Panc1 (cell line): ENCODE measurements around the gene IQCH. TPM values are rescaled to one million over a fixed set of nuclear protein-coding genes. Genes with fewer than 3 reads are reported as not detected.
"Not testable (repeated sequence)": the region's sequence is repeated elsewhere in the genome, so short reads cannot be mapped to it uniquely, and the experiment has no call there.

Source experiments
- ATAC-seq: fragments of 200-7000 bp; cut with Tn5 transposase; 2 replicates; pipeline ENCODE4 v1.9.1; 2020; ENCODE audit warnings: mild to moderate bottlenecking, moderate library complexity
- BruUV-seq: library from RNA; stranded (reverse); fragments of 400-500 nt; replicated peaks from 2 replicates; lab custom pipeline; 2021; lab: Mats Ljungman, UMichigan
- CTCF ChIA-PET: fragments of 300-600 bp; sonication (Branson Sonifier 250); formaldehyde crosslinking; loops from one replicate; lab custom pipeline; 2022; ENCODE audit warnings: antibody characterized with exemption; lab: Charles Lee
- POLR2A ChIA-PET: fragments of 300-600 bp; sonication (Branson Sonifier 250); formaldehyde crosslinking; loops from one replicate; lab custom pipeline; 2022; ENCODE audit warnings: antibody characterized with exemption; lab: Charles Lee
- DNase-seq: peaks from one replicate; pipeline ENCODE4 v3.0.0-alpha.2; 2010; ENCODE audit warnings: low read depth, low spot score
- H3K27ac ChIP-seq: 2 replicates; pipeline ENCODE4 v1.5.1; 2011; ENCODE audit warnings: mild to moderate bottlenecking, low read length, inconsistent platforms
- H3K27me3 ChIP-seq: fragments of 200-500 bp; sonication (Bioruptor generic); 2 replicates; pipeline ENCODE4 v1.6.0; 2014; ENCODE audit warnings: low read length, inconsistent platforms; ENCODE audit not compliant: control insufficient read depth, insufficient read depth
- H3K36me3 ChIP-seq: fragments of 200-500 bp; sonication (Bioruptor generic); 2 replicates; pipeline ENCODE4 v1.5.1; 2014; ENCODE audit warnings: inconsistent platforms, mild to moderate bottlenecking, low read length, moderate library complexity; ENCODE audit not compliant: control insufficient read depth, insufficient read depth
- H3K4me1 ChIP-seq: 2 replicates; pipeline ENCODE4 v1.5.1; 2011; ENCODE audit warnings: inconsistent platforms, mild to moderate bottlenecking, low read length, moderate library complexity; ENCODE audit not compliant: control insufficient read depth, insufficient read depth
- H3K4me3 ChIP-seq, 2 experiments: 2 replicates each; pipeline ENCODE4 v1.5.1; 2011 to 2012; ENCODE audit warnings: low read depth in 2 of 2, low read length in 2 of 2, mild to moderate bottlenecking in 2 of 2, inconsistent platforms in 1 of 2, moderate library complexity in 1 of 2
- H3K9me3 ChIP-seq: fragments of 200-500 bp; sonication (Bioruptor generic); 2 replicates; pipeline ENCODE4 v1.5.1; 2014; ENCODE audit warnings: low read depth, mild to moderate bottlenecking, inconsistent platforms, low read length, moderate library complexity; ENCODE audit not compliant: control insufficient read depth, insufficient read depth
- CTCF ChIP-seq: fragments of 450-650 bp; IDR thresholded peaks from 2 replicates; pipeline ENCODE4 v1.5.1; 2017; ENCODE audit warnings: mild to moderate bottlenecking
- POLR2AphosphoS5 ChIP-seq: IDR thresholded peaks from 2 replicates; pipeline ENCODE4 v1.6.1; 2012; ENCODE audit warnings: mild to moderate bottlenecking, low read depth, low read length, moderate library complexity
- REST ChIP-seq, 2 experiments: IDR thresholded peaks; 2 replicates each; pipeline ENCODE4 v1.6.1; 2011 to 2012; ENCODE audit warnings: low read depth in 2 of 2, control low read depth in 1 of 2, low read length in 1 of 2, mild to moderate bottlenecking in 1 of 2, moderate library complexity in 1 of 2; ENCODE audit not compliant: insufficient read depth in 1 of 2
- SIN3A ChIP-seq: IDR thresholded peaks from 2 replicates; pipeline ENCODE4 v1.6.1; 2012; ENCODE audit warnings: low read depth, mild to moderate bottlenecking, low read length, moderate library complexity, borderline replicate concordance; ENCODE audit not compliant: insufficient read depth
- TCF7L2 ChIP-seq: IDR thresholded peaks from 2 replicates; pipeline ENCODE4 v1.6.1; 2011; ENCODE audit warnings: mild to moderate bottlenecking, low read depth, low read length, inconsistent platforms
- in situ Hi-C: cut with HindIII; loops from 2 replicates; pipeline ENCODE4 v1.10.0; 2016; ENCODE audit warnings: low sequenced_read_pairs, low pct_unique_long_range_greater_than_20kb
- intact Hi-C: fragments of 100-400 bp; cut with micrococcal nuclease; formaldehyde crosslinking; loops from one replicate; pipeline ENCODE4 v1.10.0; 2022; ENCODE audit not compliant: unreplicated experiment
- total RNA-seq: library from RNA; stranded (reverse); gene quantifications from one replicate; pipeline ENCODE4 v1.2.1, GENCODE V29; 2021; ENCODE audit not compliant: unreplicated experiment

Gene IQCH
- total RNA-seq, 1 experiment from 2014 or later = 3.9 TPM

GRCh38 chr15:67361100-67361499 lies 106.5 kb downstream of the IQCH start:
- H3K27ac ChIP-seq = no peak overlapping the region
- no peaks in the 10 kb centered on the region for H3K27me3 ChIP-seq
- no peaks in the 10 kb centered on the region for H3K4me1 ChIP-seq
- CTCF ChIA-PET = no interaction called here
- no peak overlapping the region for H3K4me3 ChIP-seq
- H3K9me3 ChIP-seq = no peaks in the 10 kb centered on the region
- intact Hi-C loops = no loop called here
- in situ Hi-C loops = no loop called here
- H3K36me3 ChIP-seq = no peaks in the 10 kb centered on the region
- DNase-seq (no peak), ATAC-seq (no peak)
- TF ChIP-seq TCF7L2 = no peak
- TF ChIP-seq SIN3A = no peak
- TF ChIP-seq REST (IDR thresholded peaks at IDR 0.05; ENCODE audit: insufficient read depth in 1 of 2, low read depth in 2 of 2, low read length in 1 of 2) = no peak
- no peak for TF ChIP-seq POLR2AphosphoS5
- no peak for TF ChIP-seq CTCF
- no TSS peak for BruUV-seq
- POLR2A ChIA-PET = no interaction called here

GRCh38 chr15:67363712-67364111 lies 109.1 kb downstream of the IQCH start:
- H3K27me3 ChIP-seq, intact Hi-C loops, ATAC-seq, CTCF ChIA-PET, H3K27ac ChIP-seq, H3K9me3 ChIP-seq, H3K4me3 ChIP-seq, DNase-seq, in situ Hi-C loops, H3K4me1 ChIP-seq, H3K36me3 ChIP-seq, BruUV-seq: not testable (repeated sequence)
- POLR2A ChIA-PET = interaction anchor here (0.6 kb wide), 1 partner anchor 9 kb away, joined by 3 read pairs; no protein-coding TSS in a partner anchor

DNA sequence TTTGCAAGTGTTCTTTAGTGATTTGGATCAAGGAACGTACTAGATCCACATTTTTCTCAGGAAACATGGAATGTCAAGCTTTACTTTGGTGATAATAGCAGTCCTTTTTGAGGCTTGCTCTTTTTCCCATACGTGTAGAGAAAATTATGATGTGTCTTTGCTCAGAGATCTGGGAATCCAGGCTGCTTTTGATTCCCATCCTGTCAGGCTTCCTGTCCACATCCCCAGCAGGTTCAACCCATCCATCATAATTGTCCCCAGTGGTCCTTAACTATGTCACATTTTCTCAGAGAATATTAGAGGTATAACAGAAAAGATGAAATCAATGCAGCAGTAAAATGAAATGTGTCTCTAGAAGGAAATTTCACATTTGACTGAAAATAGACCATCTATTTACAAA lies 111.4 kb downstream of the IQCH start:
- Histone ChIP-seq H3K4me3 (no peak overlapping the region), H3K4me1 (no peaks in the 10 kb centered on the region), H3K27ac (no peak overlapping the region), H3K9me3 (no peaks in the 10 kb centered on the region), H3K27me3 (no peaks in the 10 kb centered on the region), H3K36me3 (no peaks in the 10 kb centered on the region)
- CTCF ChIA-PET = interaction anchor here (0.5 kb wide), 1 partner anchor 133 kb away, joined by 6 read pairs; no protein-coding TSS in a partner anchor
- no TSS peak for BruUV-seq
- ATAC-seq = no peak
- in situ Hi-C loops (no loop called here), intact Hi-C loops (no loop called here)
- POLR2A ChIA-PET = no interaction called here
- DNase-seq = no peak
- TF ChIP-seq CTCF (no peak), REST (IDR thresholded peaks at IDR 0.05; ENCODE audit: insufficient read depth in 1 of 2, low read depth in 2 of 2, low read length in 1 of 2) (no peak), TCF7L2 (no peak), POLR2AphosphoS5 (no peak), SIN3A (no peak)
